Subcutaneous adipose tissue (tissue), 4 donors: ENCODE measurements around the gene IL1F10. TPM values are rescaled to one million over a fixed set of nuclear protein-coding genes. Genes with fewer than 3 reads are reported as not detected.

Experiments
- CTCF ChIP-seq: fragments of 450-650 bp; IDR thresholded peaks from one replicate; pipeline ENCODE4 v1.5.1; 2016; ENCODE audit warnings: low read depth, mild to moderate bottlenecking, control low read depth, antibody characterized with exemption, moderate library complexity
- total RNA-seq, 4 donors: library from RNA; depleted of rRNA; stranded (reverse); fragments of >200 nt; gene quantifications; one replicate each; pipeline ENCODE4 v1.1.0, GENCODE V29; 2016

IL1F10 gene
- total RNA-seq, 4 donors from 2014 or later = not detected

GRCh38 chr2:113075600-113075999 is 7.8 kb downstream of the IL1F10 start:
- TF ChIP-seq CTCF = no peak

GRCh38 chr2:113076954-113077669 is 9.3 kb downstream of the IL1F10 start:
- TF ChIP-seq CTCF = no peak

GRCh38 chr2:113077921-113078320 is 10.2 kb downstream of the IL1F10 start:
- TF ChIP-seq CTCF = no peak

- TF ChIP-seq CTCF = no peak
These were observed 10.6 kb downstream of the IL1F10 start for GRCh38 chr2:113078350-113078839.

- TF ChIP-seq CTCF = no peak
These were observed 11.4 kb downstream of the IL1F10 start for GRCh38 chr2:113079131-113079530.

- no peak for TF ChIP-seq CTCF
These were observed 12.4 kb downstream of the IL1F10 start for GRCh38 chr2:113080134-113080533.

- TF ChIP-seq CTCF = no peak
These were observed 13.9 kb downstream of the IL1F10 start for GRCh38 chr2:113081488-113082210.
